HG02884 (cell line): ENCODE data around the gene ZDHHC14.
A peak's percentile ranks its signal among the peaks of the same experiment; 100 is the strongest.

Experiments used
- ATAC-seq: cut with Tn5 transposase; IDR thresholded peaks from one replicate; pipeline ENCODE4 v1.9.1; 2021; ENCODE audit warnings: mild to moderate bottlenecking, moderate library complexity; ENCODE audit not compliant: unreplicated experiment

Gene ZDHHC14

DNA sequence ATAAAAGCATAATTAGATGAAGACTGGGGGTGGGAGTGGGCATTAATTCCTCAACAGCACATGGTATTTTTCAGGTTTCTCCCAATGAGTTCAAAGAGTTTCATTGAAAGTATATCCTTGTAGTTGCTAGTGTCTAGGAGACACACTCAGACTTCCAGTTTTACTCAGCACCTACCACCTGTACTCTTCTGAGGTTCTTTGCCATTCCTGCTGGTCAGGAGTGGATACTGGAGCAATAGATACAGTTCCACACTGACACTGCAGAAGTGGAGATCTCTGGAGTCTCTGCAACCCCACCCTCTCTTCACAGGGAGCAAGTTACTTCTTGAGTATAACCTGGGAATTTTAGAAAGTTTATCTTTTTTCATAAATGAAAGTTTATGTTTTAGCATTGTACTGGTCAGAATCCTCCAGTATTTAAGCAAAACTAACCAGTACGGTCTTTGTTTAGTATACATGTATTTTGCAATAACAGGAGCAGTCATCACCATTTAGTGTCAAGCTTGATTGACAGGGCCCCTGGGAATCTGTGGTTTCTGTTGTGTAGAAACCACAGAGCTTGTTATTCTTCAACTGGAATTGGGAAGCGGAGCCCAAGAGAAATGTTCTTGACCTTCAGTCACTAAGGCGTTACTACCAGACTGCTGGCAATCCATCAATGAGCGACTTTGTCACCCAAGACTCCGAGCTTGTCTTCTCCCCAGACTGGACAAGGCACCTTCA lies 148.1 kb downstream of the ZDHHC14 start:
- ATAC-seq = no peak

DNA sequence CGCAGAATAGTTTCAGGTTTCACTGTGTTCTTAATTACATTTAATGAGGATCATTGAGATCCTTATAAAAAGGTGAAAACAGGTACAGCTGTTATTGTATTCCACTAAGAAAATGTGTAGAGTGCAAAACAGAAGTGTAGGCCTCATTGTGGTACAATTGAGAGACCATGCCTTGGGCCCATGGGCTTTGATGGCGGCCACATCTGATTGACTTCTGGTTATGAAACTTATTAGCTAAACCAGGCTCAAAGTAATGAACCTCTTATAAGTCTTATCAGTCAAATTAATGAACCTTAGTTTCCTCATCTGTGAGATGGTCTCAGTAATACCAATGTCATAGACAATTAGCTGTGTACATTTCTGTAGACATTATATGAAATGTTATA lies 148.7 kb downstream of the ZDHHC14 start:
- no peak for ATAC-seq

DNA sequence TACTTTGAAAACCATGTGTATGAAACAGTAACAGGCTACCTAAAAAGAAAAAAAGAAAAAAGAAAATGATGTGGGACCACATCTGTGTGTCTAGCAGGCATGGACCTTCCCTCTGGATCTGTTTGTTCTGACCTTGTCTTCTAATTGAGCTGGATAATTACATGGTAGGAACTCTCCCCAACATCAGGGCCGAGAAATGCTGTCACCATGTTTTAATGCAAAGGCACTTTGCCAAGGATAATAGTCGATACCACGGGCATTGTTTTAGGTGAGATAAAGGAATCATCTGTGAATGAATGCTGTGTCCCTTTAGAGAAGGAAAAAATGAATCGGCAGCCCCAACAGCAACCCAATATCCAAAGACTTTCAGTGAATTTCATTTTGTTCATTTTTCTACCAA lies 149.1 kb downstream of the ZDHHC14 start:
- ATAC-seq = no peak

DNA sequence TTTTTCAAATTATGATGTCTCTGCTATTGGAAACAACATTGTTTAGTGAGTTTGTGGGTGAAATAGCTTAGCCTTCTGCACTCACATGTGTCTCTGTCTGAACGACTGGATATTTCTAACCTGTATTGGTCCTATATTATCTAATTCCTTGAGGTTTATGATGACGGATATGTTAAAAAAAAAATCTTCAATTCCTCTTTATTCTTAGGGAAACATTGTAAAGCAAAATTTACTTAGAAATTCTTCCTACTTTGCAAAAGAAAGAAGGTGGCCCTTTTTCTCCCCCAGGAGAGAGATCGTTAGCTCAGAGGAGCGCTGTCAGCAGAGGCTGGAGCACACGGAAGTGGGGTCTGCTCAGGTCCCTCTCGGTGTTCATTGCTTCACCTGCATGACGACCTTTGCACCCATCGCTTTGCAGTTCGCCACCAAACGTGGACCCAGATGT lies 149.8 kb downstream of the ZDHHC14 start:
- ATAC-seq = no peak

DNA sequence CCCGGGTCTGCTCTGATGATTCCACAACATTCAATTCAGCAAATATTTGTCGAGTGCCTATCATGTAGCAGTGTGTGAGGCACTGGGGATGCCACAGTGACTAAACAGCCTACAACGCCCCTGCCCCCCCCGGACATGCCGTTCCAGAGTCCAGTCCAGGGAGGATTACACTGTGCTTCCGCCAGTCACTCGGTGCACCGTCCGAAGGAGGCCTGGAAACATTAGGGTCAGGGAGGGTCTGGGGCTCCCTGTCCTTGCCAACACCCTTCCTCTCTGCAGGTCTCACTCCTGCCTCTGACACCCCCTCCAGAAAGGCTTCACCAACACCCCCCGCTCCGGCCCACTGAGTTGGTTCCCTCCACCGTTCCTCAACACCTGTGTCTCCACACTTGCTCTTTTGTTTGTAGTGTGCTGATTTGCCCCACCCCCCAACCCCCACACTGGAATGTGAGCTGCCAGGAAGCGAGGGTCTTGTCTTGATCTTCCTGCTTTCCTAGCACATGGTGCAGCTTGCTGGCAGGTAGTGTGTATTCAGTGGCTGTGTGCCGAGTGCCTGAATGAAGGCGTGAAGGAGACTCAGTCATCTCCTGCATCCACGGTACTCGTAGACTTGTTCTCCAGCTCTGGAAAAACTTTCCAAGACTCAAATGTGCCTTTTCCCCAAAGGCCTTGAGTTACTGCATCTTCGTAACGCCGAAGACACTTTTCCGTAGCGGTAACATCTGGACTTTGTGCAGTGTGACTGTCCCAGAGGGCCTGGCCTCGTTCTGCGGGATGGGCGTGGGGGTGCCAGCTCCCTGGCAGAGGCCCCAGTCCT lies 150.4 kb downstream of the ZDHHC14 start:
- ATAC-seq = no peak

DNA sequence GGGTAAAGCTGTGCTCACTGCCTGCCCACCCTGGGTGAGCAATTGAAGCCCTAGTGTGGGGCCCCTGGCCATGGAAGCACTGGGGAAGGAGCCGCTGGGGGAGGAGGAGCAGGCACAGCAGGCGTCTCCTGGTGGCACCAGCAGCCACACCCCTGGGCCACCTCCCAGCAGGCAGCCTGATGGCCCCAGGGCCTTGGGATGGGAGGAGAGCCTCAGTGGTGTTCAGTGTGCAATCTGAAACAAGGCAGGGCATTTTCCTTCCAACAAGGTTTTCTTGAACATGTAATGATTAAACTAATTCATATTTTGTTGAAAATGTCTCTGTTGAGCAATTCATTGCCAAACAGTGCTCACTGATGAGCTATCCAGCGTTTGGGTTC lies 151.0 kb downstream of the ZDHHC14 start:
- no peak for ATAC-seq

DNA sequence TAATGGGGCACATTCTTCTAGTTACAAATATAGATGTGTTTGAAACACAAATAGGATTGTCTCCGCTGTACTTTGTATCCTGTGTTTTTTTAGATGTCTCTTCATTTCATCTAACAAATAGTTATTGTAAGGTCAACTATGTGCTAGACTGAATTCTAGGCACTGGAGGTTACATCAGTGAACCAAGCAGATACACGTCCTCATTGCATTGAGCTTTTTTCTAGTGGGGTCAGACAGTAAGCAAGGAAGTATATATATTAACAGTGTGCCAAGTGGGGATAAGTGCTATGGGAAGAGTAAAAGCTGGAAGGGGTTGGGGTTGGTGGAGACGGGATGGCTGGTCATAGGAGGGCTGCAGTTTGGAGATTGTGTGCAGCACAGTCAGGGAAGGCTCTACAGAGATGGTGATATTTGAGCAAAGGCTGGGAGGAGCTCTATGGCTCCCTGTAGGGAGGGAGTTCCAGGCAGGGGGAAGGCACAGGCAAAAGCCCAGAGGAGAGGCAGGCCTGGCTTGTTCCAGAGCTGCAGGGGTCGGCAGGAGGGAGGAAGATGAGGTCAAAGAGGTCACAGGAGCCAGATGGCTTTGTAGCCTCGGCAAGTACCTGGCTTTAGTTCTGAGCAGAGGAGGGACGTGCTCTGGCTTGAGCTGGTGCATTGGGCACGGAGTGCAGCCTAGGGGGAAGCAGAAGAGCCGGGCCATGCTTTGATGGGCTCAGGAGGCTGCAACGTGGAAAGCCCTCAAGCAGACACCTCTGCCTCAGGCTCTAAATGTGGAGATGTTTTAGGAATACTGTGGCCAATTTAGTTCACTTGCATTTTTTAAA lies 152.3 kb downstream of the ZDHHC14 start:
- no peak for ATAC-seq

DNA sequence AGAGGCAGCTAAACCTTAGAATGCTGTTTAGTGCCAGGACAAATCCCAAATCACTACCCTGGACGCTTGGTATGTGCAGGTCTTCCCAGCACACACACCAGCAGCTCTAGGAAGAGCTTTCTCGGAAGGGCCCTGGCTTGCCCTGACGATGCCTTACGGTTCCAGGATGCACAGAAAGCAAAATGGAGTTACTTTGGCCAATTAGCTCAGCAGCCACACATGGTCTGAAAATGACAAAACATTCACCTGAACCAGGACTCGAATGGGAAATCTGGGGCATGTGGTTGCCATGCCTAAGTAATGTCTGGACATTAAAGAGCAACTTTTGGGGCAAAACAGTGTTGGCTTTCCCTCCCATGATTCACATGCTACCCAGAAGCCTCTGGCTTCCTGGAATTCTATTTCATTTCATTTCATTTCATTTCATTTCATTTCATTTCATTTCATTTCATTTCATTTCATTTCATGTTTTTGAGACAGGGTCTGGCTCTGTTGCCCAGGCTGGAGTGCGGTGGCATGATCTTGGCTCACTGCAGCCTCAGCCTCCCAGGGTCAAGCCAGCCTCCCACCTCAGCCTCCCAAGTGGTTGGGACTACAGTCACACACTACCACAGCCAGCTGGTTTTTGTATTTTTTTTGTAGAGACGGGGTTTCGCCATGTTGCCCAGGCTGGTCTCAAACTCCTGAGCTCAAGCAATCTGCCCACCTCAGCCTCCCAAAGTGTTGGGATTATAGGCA lies 153.3 kb downstream of the ZDHHC14 start:
- no peak for ATAC-seq

DNA sequence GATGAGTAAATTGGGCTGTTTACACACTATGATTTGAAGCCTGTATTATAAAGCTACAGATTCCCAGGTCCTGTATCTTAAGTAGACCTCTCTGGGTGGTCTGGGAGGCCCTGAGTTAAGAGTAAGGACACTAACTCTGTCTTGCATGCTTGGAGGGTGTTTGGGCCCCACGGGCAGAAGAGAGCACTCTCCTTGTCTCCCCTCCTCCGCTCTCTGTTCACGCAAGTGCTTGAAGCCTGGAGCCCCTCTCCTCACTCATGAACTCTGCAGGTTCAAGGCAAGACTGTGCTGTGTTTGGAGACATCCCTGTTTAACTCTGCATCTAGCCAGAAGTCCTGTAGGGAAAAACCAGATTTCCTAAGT lies 154.0 kb downstream of the ZDHHC14 start:
- ATAC-seq = no peak

DNA sequence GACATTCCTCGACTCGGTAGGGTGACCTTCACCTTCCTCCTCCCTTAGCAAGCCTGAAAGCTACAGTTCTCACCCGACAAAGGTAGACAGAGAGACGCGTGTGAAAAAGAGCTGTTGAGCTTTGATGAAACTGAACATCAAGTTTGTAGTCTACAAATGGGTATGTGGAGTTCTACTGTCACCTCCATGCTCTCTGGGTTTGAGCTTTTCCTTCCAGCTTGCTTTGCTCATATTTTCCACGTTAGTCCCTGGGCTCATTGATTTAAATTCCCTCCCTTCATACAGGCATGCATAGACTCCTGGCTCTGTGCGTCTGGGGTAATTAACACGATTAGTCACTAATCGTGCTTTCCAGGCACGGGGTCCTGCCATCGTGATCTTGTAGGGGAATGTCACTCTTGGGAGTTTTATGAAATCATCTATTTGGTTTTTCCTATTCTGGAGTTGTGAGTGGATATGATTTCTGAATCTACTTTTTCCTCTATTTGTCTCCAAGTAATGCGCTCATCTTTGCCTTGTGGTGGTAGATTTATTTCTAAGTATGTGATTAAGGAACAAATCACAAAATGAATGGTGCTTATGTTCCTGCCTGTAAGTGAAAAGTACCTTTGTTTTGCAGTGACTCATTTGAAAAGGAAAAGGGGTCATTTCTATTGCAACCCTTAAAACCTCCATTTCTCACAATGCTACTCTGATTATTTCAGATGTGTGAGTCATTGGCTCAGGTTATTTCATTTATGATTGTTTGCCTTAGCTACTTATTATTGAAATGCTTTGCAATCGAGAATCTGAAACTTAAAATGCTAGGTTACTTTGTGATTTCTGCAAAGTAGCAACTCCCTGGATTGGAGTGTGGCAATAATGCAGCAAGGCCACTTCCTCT lies 154.6 kb downstream of the ZDHHC14 start:
- peak; percentile 71 for ATAC-seq

DNA sequence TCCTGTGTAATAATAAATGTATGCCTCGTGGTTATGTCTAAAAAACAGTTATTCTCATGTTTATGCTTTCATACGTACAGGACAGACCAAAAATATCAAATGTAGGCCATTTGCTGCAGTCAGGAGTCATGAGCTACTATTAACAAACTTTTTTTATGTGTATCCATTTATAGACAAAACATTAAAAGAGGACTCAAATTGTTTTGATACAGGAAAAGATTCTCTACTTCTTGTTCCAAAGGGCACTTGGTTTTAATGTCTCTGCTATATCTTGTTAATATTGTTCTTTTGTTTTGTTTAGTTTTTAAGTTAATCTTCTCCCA lies 155.2 kb downstream of the ZDHHC14 start:
- ATAC-seq = no peak

DNA sequence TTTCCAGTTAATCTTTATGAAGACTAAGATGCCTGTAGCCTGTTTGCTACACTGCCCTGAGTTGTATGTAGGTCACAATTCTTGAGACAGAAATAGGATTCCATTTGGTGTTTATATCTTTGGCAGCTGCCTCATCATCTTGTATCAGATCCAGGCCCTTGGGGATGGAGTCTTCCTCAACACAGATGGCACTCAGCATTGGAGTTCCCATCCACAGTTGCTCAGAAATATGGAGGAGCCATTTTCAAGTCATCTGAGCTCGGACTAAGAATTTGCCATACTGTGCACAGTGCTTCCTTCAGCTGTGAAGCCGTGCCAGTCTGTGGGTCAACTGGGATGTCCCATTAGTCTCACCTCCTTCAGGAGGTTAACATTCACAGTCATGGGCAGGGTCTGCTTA lies 156.6 kb downstream of the ZDHHC14 start:
- no peak for ATAC-seq

DNA sequence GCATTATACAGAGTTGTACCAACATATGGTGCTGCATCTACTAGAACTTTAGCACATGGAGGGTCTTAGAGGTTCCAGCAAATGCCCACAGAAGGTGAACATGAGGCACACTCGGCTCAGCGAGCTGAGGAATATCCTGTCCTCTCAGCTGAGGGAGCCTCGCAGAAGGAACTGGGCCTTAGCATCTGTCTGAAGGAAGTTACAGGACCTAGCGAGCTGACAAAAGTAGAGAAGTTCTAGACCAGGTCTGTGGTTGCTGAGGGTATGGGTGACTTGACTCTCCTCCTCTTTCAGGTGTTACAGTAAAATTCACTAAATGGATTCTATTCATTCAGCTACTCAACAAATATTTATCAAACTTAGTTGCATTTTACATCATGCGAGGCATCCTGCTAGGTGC lies 157.2 kb downstream of the ZDHHC14 start:
- peak; percentile 37 for ATAC-seq

DNA sequence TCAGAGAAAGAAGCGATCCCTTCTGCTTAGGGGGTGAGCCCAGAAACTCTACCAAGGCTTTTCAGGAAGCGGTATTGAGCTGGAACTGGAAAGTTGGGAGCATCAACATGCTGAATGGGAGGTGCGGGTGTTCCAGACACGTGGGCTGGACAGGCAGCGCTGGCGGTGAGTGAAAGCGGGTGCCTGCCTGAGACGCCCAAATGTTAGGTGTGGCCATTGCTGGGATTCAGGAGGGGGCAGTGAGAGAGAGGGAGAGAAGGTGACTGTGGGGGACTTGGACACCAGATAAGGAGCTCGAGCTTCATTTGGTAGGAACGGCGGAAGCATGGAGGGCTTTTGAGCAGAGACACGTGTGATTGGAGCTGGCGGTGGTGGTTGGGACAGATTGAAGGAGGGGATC lies 157.7 kb downstream of the ZDHHC14 start:
- no peak for ATAC-seq

DNA sequence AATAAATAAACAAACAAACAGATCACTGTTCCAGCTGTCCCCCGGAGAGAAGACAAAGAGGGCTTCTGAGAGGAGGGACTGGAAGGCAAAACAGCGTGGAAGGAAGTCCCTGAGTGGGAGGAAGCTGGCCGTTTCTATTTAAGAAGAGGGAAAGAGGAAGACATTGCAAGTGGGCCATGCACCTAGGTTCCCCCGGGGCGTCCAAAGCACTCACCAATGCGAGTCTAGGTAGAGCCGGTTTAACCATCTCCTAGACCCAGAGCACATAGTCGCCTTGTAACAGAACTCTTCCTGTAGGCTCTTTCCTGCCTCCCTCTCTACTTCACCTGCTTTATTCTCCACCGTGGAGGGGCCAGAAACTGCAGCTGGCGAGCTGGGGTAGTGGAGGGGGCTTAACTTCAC lies 158.4 kb downstream of the ZDHHC14 start:
- ATAC-seq = no peak

DNA sequence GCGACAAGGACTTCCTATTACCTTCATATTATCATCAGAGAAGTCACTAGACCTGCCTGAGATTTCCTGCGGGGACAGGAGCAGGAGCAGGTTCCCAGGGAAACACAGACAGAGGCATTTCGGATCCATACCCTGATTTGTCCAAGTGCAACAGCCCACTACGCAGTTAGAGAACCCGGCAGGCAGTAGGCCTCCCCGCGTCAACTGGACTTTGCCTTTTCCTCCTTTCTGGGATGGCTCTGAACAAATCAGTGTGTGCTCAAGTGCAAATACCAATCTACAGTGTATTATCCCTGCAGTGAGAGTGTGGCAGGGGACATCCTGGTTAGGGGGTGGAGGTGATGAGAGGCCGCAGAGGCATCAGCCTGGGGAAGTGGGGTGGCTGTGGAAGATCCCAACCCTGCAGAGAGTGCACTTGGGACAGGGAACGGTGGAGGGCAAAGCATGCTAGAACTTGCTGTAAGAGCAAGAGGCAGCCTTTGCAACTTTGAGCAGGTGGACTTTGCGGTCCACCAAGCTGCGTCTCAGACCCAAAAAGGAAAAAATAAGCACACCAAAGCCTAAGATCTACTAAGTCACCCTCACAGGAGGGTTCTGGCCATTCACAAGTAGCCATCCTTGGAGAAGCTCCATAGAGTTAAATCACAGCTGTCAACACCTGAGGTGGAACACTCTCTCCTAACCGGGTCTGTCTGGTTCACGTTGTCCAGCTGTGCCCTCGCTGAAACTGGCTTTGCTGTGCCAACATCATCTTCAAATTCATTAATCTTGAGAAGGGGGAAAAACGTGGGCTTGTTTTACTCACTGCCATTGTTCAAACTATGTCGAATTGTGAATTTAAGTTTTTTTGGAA lies 159.1 kb downstream of the ZDHHC14 start:
- no peak for ATAC-seq

DNA sequence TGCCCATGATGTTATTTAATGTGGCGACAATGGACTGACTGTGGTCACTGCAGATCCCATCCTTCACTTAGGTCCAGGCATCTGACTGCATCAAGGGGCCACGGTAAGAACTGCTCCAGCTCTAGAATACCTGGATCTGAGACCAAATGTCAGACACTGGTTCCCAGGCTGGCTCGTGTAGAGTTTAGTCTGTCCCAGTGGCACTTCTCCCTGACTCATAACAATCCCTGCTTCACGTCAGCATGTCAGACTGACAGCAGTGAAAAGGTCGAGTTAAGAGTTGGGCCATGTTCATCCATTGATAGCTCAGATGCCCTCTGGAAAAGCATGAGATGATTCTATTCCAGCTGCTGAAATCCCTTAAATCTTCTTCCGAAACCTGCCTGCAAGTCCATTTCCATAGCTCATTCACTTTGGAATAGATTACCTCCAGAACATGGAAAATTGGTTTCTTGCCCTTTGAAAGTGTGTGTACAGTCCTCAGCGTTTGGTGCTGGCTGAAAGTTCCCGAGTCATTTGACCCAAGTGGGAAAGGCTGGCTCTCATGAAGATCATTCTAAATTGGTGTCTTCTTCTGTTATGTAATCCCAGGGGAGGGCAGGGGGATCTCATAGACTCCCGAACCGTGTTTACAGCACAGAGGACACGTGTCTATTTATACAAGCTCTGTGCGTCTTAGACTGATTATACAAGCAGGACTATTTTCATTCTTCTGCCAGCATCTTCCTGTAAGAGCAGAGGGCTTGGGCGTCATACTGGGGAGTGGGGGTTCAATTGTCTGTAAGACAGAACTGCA lies 160.8 kb downstream of the ZDHHC14 start:
- no peak for ATAC-seq

DNA sequence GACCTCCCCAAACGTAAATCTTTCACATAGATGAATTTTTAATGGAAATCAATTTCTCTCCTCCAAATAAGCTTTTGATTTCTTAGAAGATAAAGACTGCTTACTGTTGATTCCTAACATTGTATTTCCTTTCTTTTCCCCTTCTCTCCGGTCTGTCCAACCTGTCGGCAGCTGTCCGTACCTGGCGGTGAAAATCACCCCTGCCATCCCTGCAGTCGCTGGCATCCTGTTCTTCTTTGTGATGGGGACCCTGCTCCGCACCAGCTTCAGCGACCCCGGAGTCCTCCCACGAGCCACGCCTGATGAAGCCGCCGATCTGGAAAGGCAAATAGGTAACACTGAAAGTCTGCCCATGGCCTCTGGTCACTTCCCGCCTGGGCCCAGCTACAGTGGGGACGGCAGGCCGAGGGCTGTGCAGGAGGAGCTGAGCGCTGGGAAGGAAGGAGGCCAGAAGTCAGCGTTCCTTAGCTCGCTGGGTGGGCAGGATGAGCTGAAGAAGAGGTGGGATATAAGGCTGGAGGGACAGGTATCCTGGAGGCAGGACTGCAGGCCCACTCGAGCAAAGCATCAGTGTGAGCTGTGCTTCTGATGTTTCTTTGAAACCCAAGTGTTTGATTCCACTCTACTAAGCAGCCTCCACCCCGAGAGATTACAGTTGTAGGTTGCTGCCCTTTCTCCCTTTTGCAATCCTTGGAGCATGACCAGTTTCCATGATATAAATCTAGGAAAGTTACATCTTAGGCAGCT lies 161.6 kb downstream of the ZDHHC14 start:
- no peak for ATAC-seq
